ENCODE measurements around the gene ACE.
"Not testable (repeated sequence)": the region's sequence is repeated elsewhere in the genome, so short reads cannot be mapped to it uniquely, and the experiment has no call there.

ACE gene

DNA sequence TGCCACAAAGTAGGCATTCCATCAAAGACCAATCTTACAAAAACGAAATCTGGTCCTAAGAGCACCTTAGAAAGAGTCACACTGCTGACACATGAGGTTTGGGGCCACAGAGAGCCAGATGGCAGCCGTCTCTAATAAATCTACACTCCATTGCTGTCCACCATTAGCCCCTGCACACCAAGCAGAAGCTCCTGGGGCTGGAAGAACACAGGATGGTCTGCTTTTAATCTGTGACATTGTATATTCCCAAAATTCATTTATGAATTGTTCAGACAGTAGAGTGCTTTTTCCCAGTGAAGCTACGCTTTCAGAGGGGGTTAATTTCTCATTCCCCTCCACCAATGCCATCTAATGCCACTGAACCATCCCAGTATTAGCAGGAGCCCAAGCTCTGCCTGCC, 32.4 kb upstream of the ACE start:
- no peak for DNase-seq

DNA sequence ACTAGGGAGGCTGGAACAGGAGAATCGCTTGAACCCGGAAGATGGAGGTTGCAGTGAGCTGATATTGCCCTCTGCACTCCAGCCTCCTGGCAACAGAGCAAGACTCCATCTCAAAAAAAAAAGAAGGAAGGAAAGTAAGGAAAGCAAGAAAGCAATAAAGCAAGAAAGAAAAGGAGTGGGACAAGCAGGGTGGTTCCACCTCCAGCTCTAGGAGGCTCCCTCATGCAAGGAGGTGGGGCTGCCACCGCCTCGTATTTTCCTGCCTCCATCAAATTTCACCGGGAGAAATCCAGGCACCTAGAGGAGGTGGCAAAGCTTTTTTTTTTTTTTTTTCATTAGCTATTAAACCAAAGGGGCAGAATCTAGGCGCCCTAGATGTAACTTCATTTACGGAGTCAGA, 31.8 kb upstream of the ACE start:
- no peak for DNase-seq

DNA sequence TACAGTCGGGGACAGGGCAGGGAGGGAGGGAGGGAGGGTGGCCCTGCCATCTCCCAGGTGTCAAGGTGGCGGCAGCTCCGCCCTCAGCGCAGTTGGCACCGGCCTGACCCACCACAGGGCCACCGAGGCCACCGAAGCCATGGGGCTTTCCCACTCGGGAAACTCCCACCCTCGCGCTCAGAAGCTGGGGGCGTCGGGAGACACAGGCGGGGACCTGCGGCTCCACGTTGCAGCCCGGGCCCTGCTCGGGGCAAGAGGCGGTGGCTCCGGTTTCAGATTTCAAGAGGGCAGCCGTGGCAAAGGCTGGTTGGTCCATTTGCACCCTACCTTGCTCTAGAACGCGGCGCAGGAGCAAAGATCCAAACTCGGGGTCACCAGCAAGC, 31.3 kb upstream of the ACE start:
- peak; percentile 87 for DNase-seq

DNA sequence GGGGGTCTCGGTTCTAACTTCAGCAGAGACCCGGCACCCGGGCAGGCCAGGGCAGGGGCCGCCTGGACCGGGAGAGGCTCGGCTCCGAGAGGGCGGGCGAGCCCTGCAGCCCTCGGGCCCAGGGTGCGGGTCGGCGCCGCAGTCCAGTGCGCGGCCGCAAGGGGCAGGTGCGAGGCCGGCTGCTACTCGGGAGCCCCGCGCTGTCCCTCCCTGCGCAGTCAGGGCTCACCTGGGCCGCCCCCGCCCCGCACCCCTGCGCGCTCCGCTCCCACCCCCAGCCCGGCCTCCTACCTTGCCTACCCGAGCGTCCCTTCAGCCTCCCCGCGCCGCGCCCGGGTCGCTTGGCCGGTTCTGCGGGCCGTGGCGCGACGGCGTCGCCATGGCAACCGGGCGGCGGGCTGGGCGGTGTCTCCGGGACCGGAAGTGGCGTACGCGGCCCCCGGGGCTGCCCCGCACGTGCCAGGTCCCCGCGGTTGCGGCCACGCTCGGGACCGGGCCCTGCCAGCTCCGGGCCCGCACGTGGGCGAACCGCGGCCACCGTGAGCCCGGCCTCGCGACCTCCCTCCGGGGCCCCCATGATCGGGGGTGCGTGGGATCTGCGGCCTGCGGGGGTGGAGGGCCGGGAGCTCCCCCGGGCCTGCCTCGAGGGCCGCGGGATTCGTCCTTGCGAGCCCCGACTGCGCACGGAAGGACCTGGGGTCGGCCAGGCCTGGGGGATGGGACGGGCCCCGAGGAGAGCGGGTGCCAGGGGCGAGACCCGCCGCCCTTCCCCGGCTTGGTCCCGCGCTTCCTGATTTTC, 30.7 kb upstream of the ACE start, which contains the start of gene CYB561:
Gene CYB561, minus strand, starts transcription at position 353 of the 799 bp plus-strand sequence. CDS start 8,759 bp downstream, outside the sequence.
- DNase-seq = peak; percentile 91

DNA sequence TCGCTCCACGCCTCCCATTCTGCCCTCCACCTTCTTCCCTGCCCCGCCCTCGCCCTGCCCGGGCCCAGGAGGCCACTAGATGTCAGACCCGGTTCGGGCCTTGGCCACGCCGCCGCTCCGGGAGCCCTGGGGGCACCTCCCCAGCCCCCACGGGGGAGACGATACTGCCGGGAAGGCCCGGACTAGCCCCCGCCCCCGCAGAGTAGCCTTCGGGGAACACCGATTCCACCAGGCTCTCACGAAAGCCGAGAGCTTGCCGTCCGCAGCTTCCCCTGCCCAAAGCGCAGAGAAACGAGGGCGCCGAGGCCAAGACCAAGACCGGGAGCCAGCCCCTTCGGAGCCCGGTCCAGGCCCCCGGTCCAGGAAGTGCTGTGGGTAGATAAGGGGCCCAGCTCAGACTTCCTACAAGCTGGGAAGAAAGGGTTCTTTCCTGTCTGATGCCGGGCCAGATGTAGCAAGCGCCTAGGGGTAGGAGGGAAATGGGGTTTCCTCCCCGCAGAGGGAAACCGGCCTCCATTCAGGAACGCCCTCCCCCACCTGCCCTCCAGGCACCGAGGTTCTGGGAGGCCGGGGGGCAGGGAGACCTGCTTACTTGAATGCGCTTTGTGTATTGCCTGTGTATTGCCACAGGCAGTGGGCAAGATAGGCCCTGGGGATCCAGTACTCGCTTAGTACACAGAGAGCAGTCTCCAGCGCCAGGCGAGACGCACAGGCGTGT, 29.9 kb upstream of the ACE start:
- peak; percentile 85 for DNase-seq

DNA sequence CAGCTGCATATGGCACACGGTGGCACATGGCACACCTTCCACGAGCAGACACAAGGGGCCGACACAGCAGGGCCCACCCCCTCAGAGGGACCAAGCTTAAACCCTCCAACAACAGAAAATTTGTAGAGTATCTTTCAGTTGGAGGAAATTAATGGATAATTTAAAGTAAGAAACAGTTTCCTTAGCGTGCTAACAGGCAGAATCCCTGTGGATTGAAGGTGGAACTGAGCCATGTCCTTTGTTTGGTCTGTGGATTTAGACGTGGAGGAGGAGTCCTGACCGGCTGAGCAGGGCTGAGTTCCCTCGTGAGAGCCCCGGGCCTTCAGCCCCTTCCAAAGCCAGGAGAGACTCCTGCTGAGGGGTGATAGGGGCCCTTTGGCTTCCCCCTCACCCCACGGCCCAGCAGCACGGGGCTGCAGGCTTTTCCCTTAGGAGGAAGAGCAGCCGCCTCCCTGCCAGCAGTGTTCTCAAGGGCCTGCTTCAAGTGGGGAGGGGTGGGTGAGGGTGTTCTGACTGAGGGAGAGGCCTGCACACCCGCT, 29.3 kb upstream of the ACE start:
- DNase-seq = peak; percentile 63

DNA sequence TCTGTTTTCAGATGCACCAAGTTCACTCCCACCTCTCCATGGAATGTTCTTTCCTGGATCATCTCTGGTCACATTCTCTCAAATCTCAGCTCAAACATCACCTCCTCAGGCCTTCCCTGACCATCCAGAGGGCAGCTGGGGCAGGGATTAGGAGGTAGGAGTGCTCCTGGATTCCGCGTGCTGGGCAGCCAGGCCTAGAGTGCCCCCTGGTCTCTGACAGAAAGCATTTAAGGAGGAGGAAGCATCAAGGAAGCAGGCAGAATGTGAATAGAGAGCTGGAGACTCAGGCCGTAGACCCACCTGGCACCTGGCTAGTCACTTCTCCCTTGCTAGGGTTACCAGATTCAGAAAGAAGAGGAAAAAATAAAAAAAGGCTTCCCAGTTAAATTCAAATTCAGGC, 28.2 kb upstream of the ACE start:
- no peak for DNase-seq

DNA sequence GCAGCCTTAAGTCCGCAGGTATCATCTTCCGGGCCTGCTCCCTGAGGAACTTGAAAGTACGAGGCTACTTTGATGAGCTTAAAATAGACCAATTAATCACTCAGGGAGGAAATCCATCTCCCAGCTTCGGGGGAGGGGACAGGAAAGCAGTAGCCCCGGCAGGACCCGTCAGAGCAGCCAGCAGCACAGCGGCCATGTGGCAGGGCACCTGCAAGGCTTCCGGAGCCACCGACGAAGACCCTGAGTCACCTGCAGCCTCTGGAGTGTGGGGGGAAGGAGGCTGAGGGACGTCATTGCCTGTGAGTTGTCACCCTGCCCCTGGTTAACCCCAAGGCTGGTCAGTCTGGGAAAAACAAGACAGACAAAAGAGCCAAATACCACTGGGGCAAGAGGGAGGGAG, 26.3 kb upstream of the ACE start:
- DNase-seq = peak; percentile 82

DNA sequence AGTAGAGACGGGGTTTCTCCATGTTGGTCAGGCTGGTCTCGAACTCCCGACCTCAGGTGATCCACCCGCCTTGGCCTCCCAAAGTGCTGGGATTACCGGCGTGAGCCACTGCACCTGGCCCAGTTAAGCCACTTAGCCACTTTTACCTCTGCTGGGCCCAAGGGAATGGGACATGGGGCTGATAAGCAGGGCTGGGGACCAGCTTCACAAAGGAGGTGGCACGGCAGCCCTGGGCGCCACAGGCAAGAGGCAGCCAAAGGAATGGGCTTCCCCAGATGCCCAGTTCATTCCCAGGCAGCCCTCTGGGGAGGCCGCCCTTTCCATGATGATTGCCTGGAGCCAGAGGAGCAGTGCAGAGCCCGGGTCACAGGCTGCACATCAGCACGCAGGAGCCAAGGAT, 25.7 kb upstream of the ACE start:
- DNase-seq = no peak

DNA sequence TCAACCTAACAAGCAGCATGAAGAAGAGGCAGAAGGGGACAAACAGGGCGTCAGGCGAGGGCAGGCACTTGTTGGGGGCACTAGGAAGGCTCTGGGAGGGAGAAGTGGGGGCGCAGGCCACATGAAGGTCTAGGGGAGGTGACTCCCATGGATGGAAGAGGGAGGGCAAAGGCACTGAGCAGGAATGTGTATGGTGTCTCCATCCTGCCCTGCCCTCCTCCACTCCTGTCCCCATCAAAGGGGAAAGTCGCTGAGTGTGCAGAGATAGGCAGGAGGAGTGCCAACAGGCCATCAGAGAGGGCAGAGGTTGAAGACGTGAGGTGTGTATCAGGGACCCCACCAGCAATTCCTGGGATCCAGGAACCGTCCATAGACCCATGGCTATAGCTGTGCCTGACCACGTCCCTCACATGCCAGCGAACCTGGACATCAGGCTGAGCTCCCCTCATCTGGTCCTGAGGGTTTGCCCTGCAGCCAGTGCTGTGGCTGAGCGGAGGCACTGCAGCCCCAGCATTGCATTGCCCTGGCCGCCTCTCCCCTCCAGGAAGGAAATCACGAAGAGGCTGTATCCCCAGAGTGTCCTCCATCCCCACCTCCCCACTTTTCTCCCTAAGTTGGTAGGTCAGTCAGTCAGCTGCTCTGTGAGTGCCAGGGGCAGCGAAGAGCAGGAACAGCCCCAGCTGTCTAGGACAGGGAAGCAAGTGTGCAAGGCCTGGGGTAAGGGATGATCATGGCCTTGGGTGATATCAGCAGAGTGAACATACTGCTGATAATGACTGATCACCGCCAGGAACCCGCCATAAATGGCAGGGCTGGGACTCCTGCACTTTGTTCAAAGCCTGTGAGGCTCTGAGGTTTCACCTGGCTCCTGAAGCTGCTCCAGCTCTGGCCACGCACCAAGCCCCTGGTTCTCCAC, 24.6 kb upstream of the ACE start:
- DNase-seq = no peak

DNA sequence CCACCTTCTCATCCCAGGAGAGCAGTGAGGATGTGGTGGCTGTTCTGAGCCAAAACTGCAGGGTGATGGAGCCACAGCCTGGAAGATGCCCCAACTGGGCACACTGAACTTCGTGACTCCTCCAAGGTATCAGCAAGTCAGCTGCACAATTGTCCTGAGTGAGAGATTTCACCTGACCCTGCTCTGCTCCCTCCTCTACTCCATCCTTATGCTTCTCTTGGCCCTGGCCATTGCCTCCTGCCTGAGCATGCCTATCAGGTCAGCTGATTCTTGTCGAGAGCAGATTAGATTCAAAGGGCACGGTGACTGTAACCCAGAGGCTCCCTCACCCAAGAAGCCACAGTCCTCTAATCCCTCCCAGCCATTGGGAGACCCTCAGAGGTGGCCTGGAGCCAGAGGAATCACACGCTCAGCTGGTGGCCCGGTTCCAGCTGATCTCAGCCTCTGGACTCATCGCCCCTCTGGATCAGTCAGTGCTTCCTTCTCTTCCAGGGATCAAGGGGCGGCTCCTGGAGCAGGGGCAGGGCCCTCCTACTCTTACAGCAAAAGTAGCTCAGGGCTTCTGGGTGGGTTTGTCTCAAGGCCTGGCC, 23.8 kb upstream of the ACE start:
- DNase-seq = no peak

DNA sequence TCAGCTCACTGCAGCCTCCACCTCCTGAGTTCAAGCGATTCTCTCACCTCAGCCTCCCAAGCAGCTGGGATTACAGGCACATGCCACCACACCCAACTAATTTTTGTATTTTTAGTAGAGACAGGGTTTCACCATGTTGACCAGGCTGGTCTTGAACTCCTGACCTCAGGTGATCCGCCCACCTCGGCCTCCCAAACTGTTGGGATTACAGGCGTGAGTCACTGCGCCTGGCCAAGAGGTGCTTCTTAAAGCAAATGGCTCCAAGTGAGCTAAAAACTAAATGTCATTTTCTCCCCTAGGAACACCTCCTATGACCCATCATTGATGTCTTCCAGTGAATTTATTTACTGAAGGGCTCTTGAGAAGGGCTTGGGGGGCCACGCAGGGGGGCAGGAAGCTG, 22.5 kb upstream of the ACE start:
- DNase-seq = not testable (repeated sequence)

DNA sequence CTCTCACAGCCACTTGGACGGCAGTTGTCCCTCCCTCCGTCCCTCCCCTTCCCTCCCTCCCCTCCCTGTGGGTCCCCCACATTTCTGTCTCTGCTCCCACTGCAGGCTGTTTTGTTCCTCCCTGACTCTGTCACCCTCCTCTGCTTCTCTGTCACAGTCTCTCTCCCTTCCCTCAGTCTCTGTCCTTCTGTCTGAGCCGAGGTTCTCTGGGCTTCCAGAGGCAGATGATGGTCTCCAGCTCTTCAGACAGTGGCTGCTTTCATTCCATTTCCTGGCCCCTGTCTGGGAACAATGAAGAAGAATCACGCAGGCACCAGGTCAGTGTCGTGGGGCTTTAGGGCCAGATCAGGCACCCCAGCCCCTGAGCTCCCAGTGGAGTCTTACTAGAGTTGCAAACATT, 21.9 kb upstream of the ACE start:
- DNase-seq = peak; percentile 65

DNA sequence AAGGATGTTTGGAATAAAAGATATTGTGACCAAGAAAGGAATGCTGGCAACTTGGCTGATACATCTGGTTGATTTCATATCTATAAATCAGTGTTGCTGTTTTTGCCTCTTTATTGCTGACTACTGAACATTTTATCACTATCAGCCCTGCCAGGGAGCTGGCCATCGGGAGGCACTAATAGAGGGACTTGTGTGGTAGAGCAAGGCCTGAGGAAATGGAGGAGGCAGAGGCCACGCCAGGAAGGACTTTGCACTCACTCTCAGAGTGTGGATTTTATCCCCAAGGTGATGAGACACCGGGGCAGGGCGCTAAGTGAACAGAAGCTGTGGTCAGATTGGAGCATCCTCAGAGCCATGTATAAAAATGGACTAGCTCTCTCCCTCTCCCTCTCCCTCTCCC, 21.4 kb upstream of the ACE start:
- DNase-seq = no peak

DNA sequence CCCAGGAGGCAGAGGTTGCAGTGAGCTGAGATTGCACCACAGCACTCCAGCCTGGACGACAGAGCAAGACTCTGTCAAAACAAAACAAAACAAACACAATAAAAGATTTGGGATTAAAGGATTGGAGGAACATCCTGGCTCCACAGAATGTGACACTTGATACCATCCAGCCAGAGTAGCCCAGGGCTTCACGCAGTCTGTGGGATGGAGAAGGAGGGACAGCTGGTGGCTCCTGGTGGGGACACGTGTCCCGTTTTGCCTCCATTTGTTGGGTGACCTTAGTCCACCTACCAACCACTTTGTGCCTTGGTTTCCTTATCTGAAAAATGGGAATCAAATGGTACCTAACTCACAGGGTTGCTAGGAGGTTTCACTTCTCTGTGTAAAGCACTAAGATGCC, 18.4 kb upstream of the ACE start:
- DNase-seq = no peak

DNA sequence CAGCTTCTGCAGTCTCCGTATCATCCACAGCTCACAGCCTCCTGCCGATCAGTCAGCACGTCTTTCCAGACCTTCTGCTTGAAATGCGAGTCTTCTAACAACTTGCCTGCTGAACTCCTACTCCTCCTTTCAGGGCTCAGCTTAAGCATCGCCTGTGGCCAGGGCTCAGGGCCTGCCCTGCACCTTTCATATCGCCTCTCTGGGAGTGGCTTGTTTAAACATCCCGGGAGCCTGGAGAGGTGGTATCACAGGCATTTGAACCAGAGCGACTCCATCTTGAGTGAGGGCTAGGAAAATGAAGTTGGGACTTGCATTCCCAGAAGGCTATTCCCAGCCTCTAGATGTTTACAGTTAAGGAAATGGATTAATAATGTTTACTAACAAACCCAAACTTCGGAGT, 16.8 kb upstream of the ACE start:
- DNase-seq = peak; percentile 62

DNA sequence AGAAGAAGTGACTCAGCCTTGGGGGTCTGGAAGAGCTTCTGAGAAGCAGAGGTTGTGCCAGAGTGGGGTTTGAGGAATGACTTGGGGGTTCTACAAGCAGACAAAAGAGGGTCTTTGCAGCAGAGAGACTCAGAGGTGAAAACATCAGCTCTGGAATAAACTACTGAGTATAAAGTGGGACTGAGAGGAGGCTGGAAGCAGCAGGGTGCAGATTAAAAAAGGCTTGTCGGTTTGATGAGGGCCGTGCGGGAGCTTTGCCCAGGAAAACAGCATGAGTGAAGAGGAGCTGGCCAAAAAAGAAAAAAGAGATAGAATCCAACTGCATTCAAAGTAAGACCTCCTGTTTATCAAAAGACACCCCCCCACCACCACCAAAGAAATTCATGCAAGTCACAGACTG, 13.1 kb upstream of the ACE start:
- DNase-seq = no peak

DNA sequence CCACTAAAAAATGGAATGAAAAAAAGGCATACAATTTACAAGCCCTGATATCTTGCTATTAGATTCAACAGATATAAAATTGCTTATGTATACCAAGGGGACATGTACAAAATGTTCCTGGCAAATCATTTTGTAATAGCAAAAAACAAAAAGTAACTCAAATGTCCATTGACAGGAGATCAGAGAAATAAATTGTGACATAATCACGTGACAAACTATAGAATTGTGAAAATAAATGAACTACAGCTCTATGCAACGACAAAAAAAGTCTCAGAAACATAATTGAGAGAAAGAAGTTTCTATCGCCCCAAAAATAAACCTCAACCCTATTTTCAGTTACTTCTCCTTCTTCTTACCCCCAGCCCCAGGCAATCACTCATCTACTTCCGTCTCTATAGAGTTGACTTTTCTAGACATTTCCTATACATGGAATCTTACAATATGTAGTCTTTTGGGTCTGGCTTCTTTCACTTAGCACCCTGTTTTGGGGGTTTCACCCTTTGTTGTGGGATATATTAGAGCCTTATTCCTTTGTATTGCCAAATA, 12.1 kb upstream of the ACE start:
- DNase-seq = no peak

DNA sequence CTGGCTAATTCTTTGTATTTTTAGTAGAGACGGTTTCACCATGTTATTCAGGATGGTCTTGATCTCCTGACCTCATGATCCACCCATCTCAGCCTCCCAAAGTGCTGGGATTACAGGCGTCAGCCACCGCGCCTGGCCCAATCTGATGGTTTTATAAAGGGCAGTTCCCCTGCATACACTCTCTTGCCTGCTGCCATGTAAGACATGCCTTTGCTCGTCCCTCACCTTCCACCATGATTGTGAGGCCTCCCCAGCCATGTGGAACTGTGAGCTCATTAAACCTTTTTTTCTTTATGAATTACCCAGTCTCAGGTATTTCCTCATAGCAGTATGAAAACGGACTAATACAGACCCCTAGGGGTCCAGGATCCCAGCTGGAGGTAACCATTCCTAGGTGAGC, 8.8 kb upstream of the ACE start:
- not testable (repeated sequence) for DNase-seq

DNA sequence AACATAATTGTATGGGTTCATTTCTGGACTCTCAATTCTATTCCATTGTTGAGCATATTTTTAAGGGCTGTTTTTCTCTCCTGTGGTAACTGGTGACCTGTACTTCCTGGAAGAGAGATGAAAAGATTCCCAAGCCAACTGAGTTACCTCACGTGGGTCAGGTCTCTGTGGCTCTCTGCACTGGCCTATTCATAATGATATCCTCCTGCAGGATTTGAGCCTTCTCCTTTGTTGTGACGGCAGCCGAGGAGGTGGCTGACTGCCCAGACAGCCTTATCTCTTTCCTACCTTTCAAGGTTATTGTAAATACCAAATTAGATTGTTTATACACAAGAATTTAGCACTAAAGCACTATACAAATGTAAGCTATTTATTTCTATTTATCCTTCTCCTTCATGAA, 2.7 kb upstream of the ACE start:
- DNase-seq = no peak

DNA sequence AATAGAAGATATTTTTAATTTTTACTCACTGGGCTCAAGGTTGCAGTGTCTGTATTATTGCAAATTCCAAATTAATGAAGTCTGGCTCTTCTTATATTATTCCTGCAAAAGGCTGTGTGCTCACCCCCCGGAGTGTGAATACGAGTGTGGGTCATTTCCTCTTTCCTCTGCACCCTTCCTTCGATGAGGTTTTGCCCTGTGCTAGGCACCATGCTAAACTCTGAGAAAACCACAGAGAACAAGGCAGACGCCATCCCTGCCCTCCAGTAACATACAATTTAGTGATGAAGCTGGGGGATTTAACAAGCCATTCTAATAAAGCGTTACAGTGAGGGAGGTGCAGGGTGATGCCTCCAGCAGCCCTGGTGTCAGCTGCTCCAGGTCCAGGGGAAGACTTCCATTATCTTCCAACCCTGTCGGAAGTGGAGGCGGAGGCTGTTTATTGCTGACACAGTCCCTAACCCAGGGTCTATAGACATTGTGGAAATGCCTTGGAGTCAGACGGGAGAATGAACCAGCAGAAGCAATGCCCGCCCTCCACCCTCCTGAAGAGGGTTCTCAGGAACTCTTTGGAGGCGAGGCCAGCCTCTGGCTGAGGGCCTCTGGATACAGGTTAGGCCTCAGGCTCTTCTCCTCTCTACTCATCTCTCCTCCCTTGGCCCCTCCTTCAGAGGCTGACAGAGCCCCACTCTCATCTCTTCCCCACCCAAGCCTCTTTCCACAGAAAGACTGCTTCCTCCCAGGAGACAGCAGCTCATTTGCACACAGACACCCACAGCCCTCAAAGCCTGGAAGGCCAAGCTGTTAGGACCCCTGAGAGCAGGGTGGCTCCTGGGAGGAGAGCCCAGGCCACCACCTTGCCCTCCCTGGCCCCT, 2.0 kb upstream of the ACE start:
- DNase-seq = peak; percentile 59
